B cell (primary cell): ENCODE measurements around the gene EXOC4.

Source experiments
- CTCF ChIP-seq: fragments of 200-600 bp; IDR thresholded peaks from one replicate; pipeline ENCODE4 v1.8.0; 2022; ENCODE audit warnings: antibody characterized with exemption, mild to moderate bottlenecking
- EZH2 ChIP-seq: IDR thresholded peaks from 2 replicates; pipeline ENCODE4 v1.6.1; 2012; ENCODE audit warnings: borderline replicate concordance, low read depth, mild to moderate bottlenecking, moderate library complexity, low read length; ENCODE audit not compliant: insufficient read depth, poor library complexity, severe bottlenecking

GRCh38 chr7:133248901-133249300, 4.0 kb upstream of the EXOC4 start:
- no peak for TF ChIP-seq CTCF
- TF ChIP-seq EZH2: no peak
